IPS-18c (cell line): ENCODE results near the gene BOLA1.

Experiments
- H3K4me3 ChIP-seq: 2 replicates; pipeline ENCODE4 v1.7.0; 2013; ENCODE audit warnings: low read depth, mild to moderate bottlenecking, low read length, moderate library complexity; ENCODE audit not compliant: insufficient read depth
- H3K9me3 ChIP-seq: one replicate; pipeline ENCODE4 v1.6.1; 2013; ENCODE audit warnings: mild to moderate bottlenecking, low read length, moderate library complexity; ENCODE audit not compliant: control insufficient read depth, insufficient read depth

BOLA1 gene

GRCh38 chr1:149942207-149942606, 42.8 kb downstream of the BOLA1 start:
- peaks cover 4% of the 10 kb centered on the region for H3K9me3 ChIP-seq
- no peak overlapping the region for H3K4me3 ChIP-seq

- Histone ChIP-seq H3K9me3 (peaks cover 1% of the 10 kb centered on the region), H3K4me3 (no peak overlapping the region)
Measured at GRCh38 chr1:149942885-149943284, 43.5 kb downstream of the BOLA1 start.

- no peak overlapping the region for H3K4me3 ChIP-seq
- no peaks in the 10 kb centered on the region for H3K9me3 ChIP-seq
Measured at GRCh38 chr1:149945206-149945605, 45.8 kb downstream of the BOLA1 start.

- no peak overlapping the region for H3K4me3 ChIP-seq
- no peaks in the 10 kb centered on the region for H3K9me3 ChIP-seq
Measured at GRCh38 chr1:149949911-149950310, 50.5 kb downstream of the BOLA1 start.
